Heart right ventricle (tissue), 16 donors: ENCODE results near the gene POLE. TPM values are rescaled to one million over a fixed set of nuclear protein-coding genes. Genes with fewer than 3 reads are reported as not detected.

Source experiments
- ATAC-seq, 8 donors: fragments of 200-7000 bp; cut with Tn5 transposase; one replicate each; pipeline ENCODE4 v1.9.1; 2020; ENCODE audit warnings: mild to moderate bottlenecking in 8 of 8, moderate library complexity in 8 of 8, moderate number of reproducible peaks in 1 of 8
- DNase-seq, 2 donors: peaks; one replicate each; pipeline ENCODE4 v3.0.0-alpha.2; 2020
- H3K27ac ChIP-seq, 10 donors: fragments of 200-600 bp; sonication (generic) in 2 of 10; one replicate each; pipeline versions ENCODE4 v1.5.0 to v1.8.0; 2020 to 2022; ENCODE audit warnings: mild to moderate bottlenecking in 3 of 10
- H3K27me3 ChIP-seq, 7 donors: fragments of 200-600 bp; one replicate each; pipeline ENCODE4 v1.8.0; 2021 to 2022; ENCODE audit warnings: mild to moderate bottlenecking in 2 of 7
- H3K36me3 ChIP-seq, 9 donors: fragments of 200-600 bp; sonication (generic) in 1 of 9; one replicate each; pipeline versions ENCODE4 v1.5.0 to v1.8.0; 2020 to 2022; ENCODE audit warnings: mild to moderate bottlenecking in 2 of 9
- H3K4me1 ChIP-seq, 9 donors: fragments of 200-600 bp; sonication (generic) in 1 of 9; one replicate each; pipeline versions ENCODE4 v1.5.0 to v1.8.0; 2020 to 2022; ENCODE audit warnings: mild to moderate bottlenecking in 4 of 9
- H3K4me3 ChIP-seq, 10 donors: fragments of 200-600 bp; sonication (generic) in 2 of 10; one replicate each; pipeline versions ENCODE4 v1.5.0 to v1.8.0; 2020 to 2022; ENCODE audit warnings: mild to moderate bottlenecking in 7 of 10, moderate library complexity in 2 of 10
- H3K9me3 ChIP-seq, 11 donors: fragments of 200-600 bp in 10 of 11; sonication (generic) in 2 of 11; one replicate each; pipeline versions ENCODE4 v1.5.0 to v1.8.0; 2013 to 2022; ENCODE audit warnings: mild to moderate bottlenecking in 2 of 11, control low read depth in 1 of 11, moderate library complexity in 1 of 11
- CTCF ChIP-seq, 9 donors: fragments of 200-600 bp; sonication (generic) in 2 of 9; IDR thresholded peaks; one replicate each; pipeline versions ENCODE4 v1.5.0 to v1.8.0; 2021 to 2022; ENCODE audit warnings: antibody characterized with exemption in 9 of 9, mild to moderate bottlenecking in 5 of 9, moderate library complexity in 1 of 9
- WGBS, 2 donors: extraction: QIAGEN DNeasy Blood & Tissue Kit; methylation state at CpG; one replicate each; pipeline ENCODE4 v1.1.7; 2013; ENCODE audit warnings: inconsistent platforms in 1 of 2; 5-methylcytosine and 5-hydroxymethylcytosine counted together
- intact Hi-C, 10 donors: fragments of 100-400 bp; cut with DNase I; formaldehyde crosslinking; loops; one replicate each; pipeline versions ENCODE4 v1.11.1 to v1.14.2; 2022
- polyA plus RNA-seq, 2 donors: library from polyadenylated mRNA; stranded (reverse); fragments of 200-250 nt; gene quantifications; one replicate each; pipeline ENCODE4 v1.2.3, GENCODE V29; 2013
- total RNA-seq, 10 donors: library from RNA; stranded (reverse); fragmentation: NEBNext Ultra II Directional in 3 of 10; extraction: Animal tissue kit (Norgen Biotek cat#: 25700) in 3 of 10; gene quantifications; one replicate each; pipeline versions ENCODE4 v1.2.1 to v1.2.4, GENCODE V29; 2021 to 2023
- donor health status: Arrhythmogenic right ventricular cardiomyopathy.
- donor health status: ischemic (EF 13 %, LVEDD 7.1; RV severe dilation, severe dysfunction).
- donor health status: healthy with polysubstance abuse.
- donor health status: DM: no; HTN: yes; CAD: no.
- donor health status: DM: no; HTN: no; CAD: no.
- donor health status: ischemic (EF 25% LVEDD 6.9; RV normal size, moderate dysfunction).
- donor health status: ischemic (EF 25% LVEDD 5.7; RV mildly dilated, moderate dysfunction).
- donor health status: healthy.
- donor health status: DM: yes; HTN: yes; CAD: no.
- donor health status: Ischemic cardiomyopathy.
- donor health status: ischemic (EF 35%, LVEDD 5.7; RV mildly dilated, moderate dysfunction).
- donor health status: nonischemic (EF 11% LVEDD 7.7; RV severe dilation, severe dysfunction).
- donor health status: DM: yes; HTN: yes; CAD: no.
- donor health status: PGD.
- donor health status: ischemic (EF 29% LVEDD 5.4; RV normal size, mild dysfunction).
- donor health status: nonischemic (EF 23%, LVEDD 6.1; RV moderate dilation, normal function).

The POLE gene
- total and polyA plus RNA-seq, 12 donors: 6.8 to 25.8 (median 9.9) TPM

GRCh38 chr12:132605892-132606291 is 81.2 kb downstream of the POLE start:
- Histone ChIP-seq H3K4me3 (no peak overlapping the region), H3K27me3 (peaks cover 0 to 91% (median 65%) of the 10 kb centered on the region in 7 donors), H3K27ac (no peak overlapping the region), H3K9me3 (no peaks in the 10 kb centered on the region), H3K36me3 (no peaks in the 10 kb centered on the region), H3K4me1 (peaks cover 0 to 37% (median 18%) of the 10 kb centered on the region in 9 donors)
- no peak for TF ChIP-seq CTCF (IDR thresholded peaks at IDR 0.05)
- intact Hi-C loops: no loop called here
- WGBS, 2 donors: 82 to 86% methylated on average over 18 of the region's 18 CpGs
- DNase-seq (no peak), ATAC-seq (no peak)

GRCh38 chr12:132604668-132605441 is 82.3 kb downstream of the POLE start:
- intact Hi-C loops: no loop called here
- Histone ChIP-seq H3K4me3 (peak overlapping the region in 4 of 10 donors; percentile 39 to 64 (median 58)), H3K27ac (peak overlapping the region in 1 of 10 donors; percentile 88), H3K4me1 (peaks cover 0 to 42% (median 27%) of the 10 kb centered on the region in 9 donors), H3K36me3 (no peaks in the 10 kb centered on the region), H3K9me3 (no peaks in the 10 kb centered on the region), H3K27me3 (peaks cover 0 to 91% (median 55%) of the 10 kb centered on the region in 7 donors)
- ATAC-seq (no peak), DNase-seq (no peak)
- no peak for TF ChIP-seq CTCF (IDR thresholded peaks at IDR 0.05)
- 77 to 84% methylated on average over 16 of the region's 16 CpGs for WGBS, 2 donors

- H3K9me3 ChIP-seq: no peaks in the 10 kb centered on the region
- peak overlapping the region in 9 of 10 donors; percentile 39 to 64 (median 56) for H3K4me3 ChIP-seq
- no peak for TF ChIP-seq CTCF (IDR thresholded peaks at IDR 0.05)
- H3K27me3 ChIP-seq: peaks cover 0 to 91% (median 50%) of the 10 kb centered on the region in 7 donors
- DNase-seq (peak; percentile 58 to 74), ATAC-seq (peak; percentile 56 to 84 (median 79))
- WGBS, 2 donors: 26 to 30% methylated on average over 26 of the region's 26 CpGs
- peaks cover 0 to 43% (median 27%) of the 10 kb centered on the region in 9 donors for H3K4me1 ChIP-seq
- intact Hi-C loops: no loop called here
- H3K27ac ChIP-seq: peak overlapping the region; percentile 61 to 90 (median 87)
- no peaks in the 10 kb centered on the region for H3K36me3 ChIP-seq
These were observed 83.0 kb downstream of the POLE start for GRCh38 chr12:132604151-132604618.

DNA sequence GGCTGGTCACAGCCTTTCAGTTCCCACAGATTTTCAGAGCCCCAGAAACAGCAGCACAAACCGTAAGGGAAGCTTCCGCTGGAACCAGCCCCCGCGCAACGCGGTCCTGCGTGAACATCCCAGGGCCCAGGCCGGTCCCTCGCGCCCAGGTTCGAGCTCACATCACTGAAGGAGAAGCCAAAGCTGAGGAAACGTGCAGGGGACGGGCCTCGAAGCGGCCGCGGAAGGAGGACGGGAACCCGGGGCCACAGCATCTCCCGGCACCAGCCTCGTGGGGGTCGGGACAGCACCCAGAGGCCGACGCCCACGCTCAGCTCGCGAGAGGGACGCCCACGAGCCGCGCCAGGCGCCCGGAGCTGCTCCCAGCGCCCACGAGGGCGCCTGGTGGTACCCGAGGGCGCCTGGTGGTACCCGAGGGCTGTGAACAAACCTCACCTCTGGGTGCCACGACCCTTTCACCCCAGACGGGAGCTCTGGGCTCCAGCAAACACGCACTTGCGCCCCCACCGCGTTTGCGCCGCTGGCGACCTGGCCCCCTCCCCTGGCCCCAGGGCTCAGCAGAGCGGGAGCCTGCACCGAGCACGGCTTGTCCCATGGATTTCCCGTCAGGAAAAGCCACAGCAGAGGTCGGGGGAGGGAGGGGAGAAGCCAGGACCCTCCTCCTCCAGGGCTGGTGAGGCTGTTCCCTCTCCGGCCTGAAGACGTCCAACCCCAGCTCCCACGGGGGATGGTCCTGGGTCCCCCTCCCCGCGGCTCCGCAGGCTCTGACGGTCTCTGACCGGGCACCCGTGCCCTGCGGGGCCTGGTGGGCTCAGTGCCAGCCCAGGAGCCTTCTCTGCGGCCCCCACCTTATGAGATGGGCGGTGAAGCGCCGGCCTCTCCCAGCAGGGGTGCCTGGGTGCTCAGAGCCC is 83.6 kb downstream of the POLE start:
- H3K27me3 ChIP-seq: peaks cover 0 to 89% (median 50%) of the 10 kb centered on the region in 7 donors
- TF ChIP-seq CTCF (IDR thresholded peaks at IDR 0.05): no peak
- H3K36me3 ChIP-seq: no peaks in the 10 kb centered on the region
- intact Hi-C loops: no loop called here
- peaks cover 0 to 47% (median 27%) of the 10 kb centered on the region in 9 donors for H3K4me1 ChIP-seq
- no peaks in the 10 kb centered on the region for H3K9me3 ChIP-seq
- WGBS, 2 donors: 32 to 33% methylated on average over 60 to 67 of the region's 67 CpGs
- peak overlapping the region; percentile 4 to 64 (median 54) for H3K4me3 ChIP-seq
- peak; percentile 14 to 77 (median 48) for ATAC-seq
- DNase-seq: no peak
- peak overlapping the region; percentile 61 to 90 (median 87) for H3K27ac ChIP-seq
